Measurements from ENCODE around the gene SLC44A5.

SLC44A5 gene

DNA sequence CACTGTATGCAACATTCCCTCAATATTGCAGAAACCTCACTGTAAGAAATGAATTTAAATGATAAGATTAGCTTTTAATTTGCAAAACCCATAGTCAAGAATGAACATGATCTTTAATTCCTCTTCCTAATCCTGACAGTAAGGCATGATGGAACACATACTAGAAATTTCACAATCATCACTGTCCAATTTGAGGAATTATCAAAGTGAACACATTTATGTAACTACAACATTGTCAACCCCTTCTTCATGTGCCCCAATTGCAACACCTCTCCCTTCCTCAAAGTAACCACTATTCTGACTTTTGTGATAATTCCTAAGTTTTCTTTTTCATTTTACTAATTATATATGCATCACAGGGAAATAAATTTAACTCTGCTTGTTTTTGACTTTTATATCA lies 373.6 kb downstream of the SLC44A5 start:
- Histone ChIP-seq H3K27ac (ENCODE audit: low read depth, low read length) (no peak overlapping the region), H3K36me3 (ENCODE audit: control insufficient read depth, insufficient read depth, low read length) (no peaks in the 10 kb centered on the region), H3K9me3 (ENCODE audit: control insufficient read depth, insufficient read depth, low read depth, low read length) (no peaks in the 10 kb centered on the region), H3K4me3 (ENCODE audit: low read depth, low read length) (no peak overlapping the region), H3K9ac (ENCODE audit: low read length) (no peak overlapping the region), H3K4me1 (ENCODE audit: control insufficient read depth, insufficient read depth, low read length) (no peaks in the 10 kb centered on the region), H3K27me3 (ENCODE audit: control insufficient read depth, insufficient read depth, low read length) (no peaks in the 10 kb centered on the region)

DNA sequence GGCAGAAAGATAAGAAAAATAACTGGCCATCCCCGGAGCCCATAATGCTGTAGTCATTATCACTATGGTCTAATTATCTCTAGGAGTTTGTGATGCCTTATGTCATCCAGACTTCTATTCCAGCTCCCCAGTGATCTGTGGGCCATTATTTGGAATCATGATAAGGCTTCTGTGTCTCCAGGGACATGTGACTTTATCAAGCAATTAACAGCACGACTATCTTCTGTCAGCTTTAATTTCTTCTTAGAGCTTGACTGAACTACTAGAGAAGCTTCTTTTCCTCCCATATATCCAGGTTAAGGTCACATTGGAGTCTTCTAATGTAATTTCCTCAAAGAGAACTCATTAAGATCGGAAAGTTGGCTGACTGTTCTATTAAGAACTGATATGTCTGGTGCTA lies 376.4 kb downstream of the SLC44A5 start:
- H3K27ac ChIP-seq (ENCODE audit: low read depth, low read length) = no peak overlapping the region
- no peaks in the 10 kb centered on the region for H3K4me1 ChIP-seq (ENCODE audit: control insufficient read depth, insufficient read depth, low read length)
- H3K27me3 ChIP-seq (ENCODE audit: control insufficient read depth, insufficient read depth, low read length) = no peaks in the 10 kb centered on the region

DNA sequence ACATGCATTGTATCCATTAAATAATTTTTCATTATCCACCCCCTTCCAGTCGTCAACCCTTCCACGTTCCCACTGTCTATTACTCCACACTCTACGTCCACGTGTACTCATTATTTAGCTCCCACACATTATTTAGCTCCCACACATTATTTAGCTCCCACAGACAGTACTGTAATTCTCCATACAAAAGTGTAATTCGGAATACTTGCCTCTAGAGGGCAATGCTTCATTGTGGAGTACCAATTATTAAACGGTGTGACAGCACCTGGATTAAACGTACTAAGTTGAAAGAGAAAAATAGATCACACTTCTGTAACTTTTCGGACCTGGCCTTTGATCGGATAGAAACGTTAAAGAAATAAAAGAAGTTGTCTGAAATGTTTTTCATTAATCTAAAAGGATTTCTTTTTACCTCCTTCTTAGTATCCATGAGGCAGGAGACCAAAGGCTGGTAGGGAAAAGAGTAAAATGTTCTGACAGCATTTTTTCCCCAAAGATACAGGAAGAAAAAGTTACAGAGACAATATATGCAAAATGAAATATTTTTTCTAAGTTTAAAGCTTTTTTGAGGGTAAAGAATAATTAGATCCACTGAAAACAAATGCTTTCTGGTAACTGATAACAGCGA lies 377.5 kb downstream of the SLC44A5 start:
- Histone ChIP-seq H3K4me3 (ENCODE audit: low read depth, low read length) (no peak overlapping the region), H3K27ac (ENCODE audit: low read depth, low read length) (no peak overlapping the region), H3K27me3 (ENCODE audit: control insufficient read depth, insufficient read depth, low read length) (no peaks in the 10 kb centered on the region), H3K9me3 (ENCODE audit: control insufficient read depth, insufficient read depth, low read depth, low read length) (no peaks in the 10 kb centered on the region), H3K9ac (ENCODE audit: low read length) (no peak overlapping the region), H3K4me1 (ENCODE audit: control insufficient read depth, insufficient read depth, low read length) (no peaks in the 10 kb centered on the region), H3K36me3 (ENCODE audit: control insufficient read depth, insufficient read depth, low read length) (no peaks in the 10 kb centered on the region)

More for the DNA sequence above, 376.4 kb downstream of the SLC44A5 start:
- H3K9ac ChIP-seq (ENCODE audit: low read length) = no peak overlapping the region
- H3K36me3 ChIP-seq (ENCODE audit: control insufficient read depth, insufficient read depth, low read length) = no peaks in the 10 kb centered on the region
- no peak overlapping the region for H3K4me3 ChIP-seq (ENCODE audit: low read depth, low read length)
- no peaks in the 10 kb centered on the region for H3K9me3 ChIP-seq (ENCODE audit: control insufficient read depth, insufficient read depth, low read depth, low read length)

DNA sequence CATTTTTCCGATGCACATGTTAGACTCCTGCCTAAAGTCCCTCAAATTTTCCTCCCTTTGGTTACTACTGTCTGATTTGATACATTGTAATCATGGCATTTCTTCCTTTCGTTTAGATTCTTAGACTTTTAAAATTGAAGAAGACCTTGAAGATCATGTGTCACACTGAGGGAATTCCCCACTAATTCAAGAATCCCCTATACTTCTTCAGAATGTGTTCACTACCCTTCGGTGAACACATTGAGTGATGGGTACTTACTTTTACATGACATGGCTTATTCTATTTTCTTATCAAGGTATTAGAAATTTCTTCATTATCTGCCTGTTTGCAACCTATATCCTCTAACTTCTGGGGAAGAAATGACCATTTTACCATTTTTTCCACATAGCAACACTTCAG lies 390.8 kb downstream of the SLC44A5 start:
- H3K4me1 ChIP-seq (ENCODE audit: control insufficient read depth, insufficient read depth, low read length) = no peaks in the 10 kb centered on the region
- no peak overlapping the region for H3K4me3 ChIP-seq (ENCODE audit: low read depth, low read length)
- H3K9ac ChIP-seq (ENCODE audit: low read length) = no peak overlapping the region
- H3K27ac ChIP-seq (ENCODE audit: low read depth, low read length) = no peak overlapping the region
- no peaks in the 10 kb centered on the region for H3K9me3 ChIP-seq (ENCODE audit: control insufficient read depth, insufficient read depth, low read depth, low read length)
- H3K36me3 ChIP-seq (ENCODE audit: control insufficient read depth, insufficient read depth, low read length) = no peaks in the 10 kb centered on the region
- H3K27me3 ChIP-seq (ENCODE audit: control insufficient read depth, insufficient read depth, low read length) = no peaks in the 10 kb centered on the region

DNA sequence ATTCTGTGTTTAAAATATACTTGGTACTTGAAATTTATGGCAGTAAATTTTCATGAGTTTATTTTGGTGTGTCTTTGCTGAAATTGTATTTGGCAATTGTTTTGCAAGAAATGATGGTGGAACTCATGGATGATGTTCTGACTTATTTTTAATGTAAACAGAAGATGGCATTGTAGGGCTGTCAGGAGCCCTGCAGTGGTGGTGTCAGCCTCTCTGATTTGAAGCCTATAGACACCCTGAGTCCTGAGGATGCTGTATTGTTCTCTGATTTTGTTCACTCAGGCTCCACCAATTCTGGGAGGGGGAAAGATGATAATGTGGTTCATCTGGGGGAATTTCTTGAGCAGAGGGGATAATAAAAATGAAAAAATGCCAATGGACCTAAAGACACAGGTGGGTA lies 396.9 kb downstream of the SLC44A5 start:
- Histone ChIP-seq H3K4me1 (ENCODE audit: control insufficient read depth, insufficient read depth, low read length) (no peaks in the 10 kb centered on the region), H3K9ac (ENCODE audit: low read length) (no peak overlapping the region), H3K36me3 (ENCODE audit: control insufficient read depth, insufficient read depth, low read length) (no peaks in the 10 kb centered on the region), H3K4me3 (ENCODE audit: low read depth, low read length) (no peak overlapping the region), H3K27ac (ENCODE audit: low read depth, low read length) (no peak overlapping the region), H3K27me3 (ENCODE audit: control insufficient read depth, insufficient read depth, low read length) (no peaks in the 10 kb centered on the region), H3K9me3 (ENCODE audit: control insufficient read depth, insufficient read depth, low read depth, low read length) (no peaks in the 10 kb centered on the region)

DNA sequence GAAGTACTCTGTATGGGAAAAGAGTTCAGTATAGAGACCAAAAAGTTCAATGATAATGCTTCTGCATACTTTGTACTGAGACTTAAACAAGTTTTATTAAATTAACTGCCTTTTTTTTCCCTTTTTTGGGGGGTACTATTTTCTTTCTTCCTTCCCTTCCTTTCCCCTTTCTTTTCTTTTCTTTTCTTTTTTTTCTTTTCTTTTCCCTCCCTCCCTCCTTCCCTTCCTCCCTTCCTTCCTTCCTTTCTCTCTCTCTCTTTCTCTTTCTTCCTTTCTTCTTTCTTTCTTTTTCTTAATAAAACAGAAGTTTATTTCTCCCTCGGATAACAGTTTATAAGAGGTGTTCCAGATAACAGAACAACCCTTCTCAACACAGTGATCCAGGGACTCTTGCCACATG lies 399.3 kb downstream of the SLC44A5 start:
- Histone ChIP-seq H3K27me3 (ENCODE audit: control insufficient read depth, insufficient read depth, low read length) (no peaks in the 10 kb centered on the region), H3K36me3 (ENCODE audit: control insufficient read depth, insufficient read depth, low read length) (no peaks in the 10 kb centered on the region), H3K9me3 (ENCODE audit: control insufficient read depth, insufficient read depth, low read depth, low read length) (no peaks in the 10 kb centered on the region), H3K4me3 (ENCODE audit: low read depth, low read length) (no peak overlapping the region), H3K9ac (ENCODE audit: low read length) (no peak overlapping the region), H3K4me1 (ENCODE audit: control insufficient read depth, insufficient read depth, low read length) (no peaks in the 10 kb centered on the region), H3K27ac (ENCODE audit: low read depth, low read length) (no peak overlapping the region)

DNA sequence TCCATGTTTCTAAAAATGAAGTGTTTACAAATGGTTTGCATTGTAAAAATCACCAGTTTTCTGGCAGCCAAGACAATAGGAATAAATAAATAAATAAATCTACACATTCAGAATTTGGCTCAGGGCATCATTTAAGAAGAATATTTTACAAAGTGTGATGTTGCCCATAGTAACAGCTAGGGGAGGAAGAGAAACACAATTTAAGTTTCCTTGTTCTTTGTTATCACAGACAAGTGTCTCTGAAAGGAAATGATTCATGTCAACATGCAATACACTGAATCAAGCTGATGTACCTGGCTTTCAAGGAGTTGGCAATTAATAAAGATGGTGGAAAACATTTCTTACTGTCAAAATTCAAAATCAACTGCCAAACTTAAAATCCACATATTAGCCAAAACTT lies 402.1 kb downstream of the SLC44A5 start:
- Histone ChIP-seq H3K9ac (ENCODE audit: low read length) (no peak overlapping the region), H3K4me1 (ENCODE audit: control insufficient read depth, insufficient read depth, low read length) (no peaks in the 10 kb centered on the region), H3K27me3 (ENCODE audit: control insufficient read depth, insufficient read depth, low read length) (no peaks in the 10 kb centered on the region)

DNA sequence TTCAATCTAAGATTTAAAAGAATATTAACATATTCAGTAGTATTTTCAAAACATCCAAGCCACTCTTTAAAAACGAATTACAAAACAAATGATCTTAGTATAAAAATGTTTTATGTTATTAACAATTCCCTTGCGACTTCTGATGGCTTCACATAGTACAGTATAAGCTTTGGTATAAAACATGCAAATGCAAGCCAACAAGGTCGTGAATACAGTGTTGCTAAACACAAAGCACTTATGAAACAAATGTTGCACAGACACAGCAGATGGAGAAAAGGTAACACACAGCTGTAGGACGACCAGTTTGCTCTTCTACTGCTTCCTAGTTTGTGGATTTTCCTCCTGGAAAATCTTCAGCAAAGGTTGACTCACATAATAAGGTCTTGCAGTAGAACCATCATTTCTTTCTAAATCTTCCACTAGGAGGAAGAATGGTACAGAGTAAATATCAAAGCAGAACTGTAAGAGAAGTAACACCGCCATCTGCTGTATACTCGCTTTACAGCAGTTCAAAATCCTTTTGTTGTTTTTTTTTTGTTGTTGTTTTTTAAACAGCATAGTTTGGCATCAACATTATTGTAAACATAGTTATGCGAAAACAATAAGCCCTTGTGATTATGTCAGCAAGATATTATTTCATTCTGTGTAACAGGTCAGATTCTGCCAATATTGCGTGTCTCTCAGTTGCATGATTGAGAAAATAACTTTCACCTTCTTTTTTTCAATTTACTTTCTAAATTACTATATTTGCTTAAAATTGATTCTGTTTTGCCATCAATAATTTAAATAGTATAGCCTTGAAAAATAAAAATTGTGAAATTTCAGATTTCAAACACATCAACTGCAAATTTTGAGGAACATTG lies 407.3 kb downstream of the SLC44A5 start:
- Histone ChIP-seq H3K27me3 (ENCODE audit: control insufficient read depth, insufficient read depth, low read length) (no peaks in the 10 kb centered on the region), H3K9ac (ENCODE audit: low read length) (no peak overlapping the region), H3K4me3 (ENCODE audit: low read depth, low read length) (no peak overlapping the region), H3K9me3 (ENCODE audit: control insufficient read depth, insufficient read depth, low read depth, low read length) (no peaks in the 10 kb centered on the region), H3K36me3 (ENCODE audit: control insufficient read depth, insufficient read depth, low read length) (no peaks in the 10 kb centered on the region), H3K4me1 (ENCODE audit: control insufficient read depth, insufficient read depth, low read length) (no peaks in the 10 kb centered on the region), H3K27ac (ENCODE audit: low read depth, low read length) (no peak overlapping the region)

More for the DNA sequence above, 402.1 kb downstream of the SLC44A5 start:
- Histone ChIP-seq H3K9me3 (ENCODE audit: control insufficient read depth, insufficient read depth, low read depth, low read length) (no peaks in the 10 kb centered on the region), H3K36me3 (ENCODE audit: control insufficient read depth, insufficient read depth, low read length) (no peaks in the 10 kb centered on the region), H3K4me3 (ENCODE audit: low read depth, low read length) (no peak overlapping the region), H3K27ac (ENCODE audit: low read depth, low read length) (no peak overlapping the region)

DNA sequence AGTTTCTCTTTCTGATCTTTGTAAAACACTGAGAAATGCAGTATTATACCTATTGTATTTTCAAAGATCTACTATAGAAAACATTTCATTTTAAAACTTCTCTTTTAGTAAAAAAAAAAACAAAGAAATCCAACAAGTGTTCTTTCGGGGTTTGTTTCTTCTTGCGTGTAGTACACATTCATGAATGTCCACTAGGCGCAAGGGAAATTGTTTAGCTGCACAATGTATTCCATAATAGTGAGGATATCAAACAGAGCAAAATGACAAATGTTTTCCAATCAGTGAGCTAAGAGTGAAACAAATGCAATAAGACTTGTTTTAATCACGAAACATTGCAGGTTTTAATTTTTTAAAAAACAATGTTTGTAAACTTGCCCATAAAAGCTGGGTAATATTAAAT lies 408.2 kb downstream of the SLC44A5 start:
- Histone ChIP-seq H3K9ac (ENCODE audit: low read length) (no peak overlapping the region), H3K36me3 (ENCODE audit: control insufficient read depth, insufficient read depth, low read length) (no peaks in the 10 kb centered on the region)

DNA sequence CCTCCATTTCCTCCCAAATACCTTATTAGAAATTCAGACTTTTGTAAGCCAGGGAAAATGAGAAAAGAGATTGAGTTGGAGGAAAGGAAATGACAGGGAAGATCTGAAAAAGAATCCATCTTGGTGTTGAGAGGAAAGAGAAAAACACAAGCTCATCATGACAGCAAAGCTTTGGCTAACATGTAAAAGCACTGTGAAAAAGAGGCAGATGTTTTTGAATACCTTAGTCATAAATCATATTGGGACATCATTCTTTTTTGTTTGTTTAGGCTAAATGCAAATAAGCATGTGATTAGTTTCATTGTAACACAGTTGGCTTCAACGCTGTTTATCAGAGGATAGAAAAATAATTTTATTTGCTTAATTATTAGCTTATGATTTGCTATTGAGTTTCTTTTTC lies 412.2 kb downstream of the SLC44A5 start:
- H3K9me3 ChIP-seq (ENCODE audit: control insufficient read depth, insufficient read depth, low read depth, low read length) = no peaks in the 10 kb centered on the region

More for the DNA sequence above, 408.2 kb downstream of the SLC44A5 start:
- H3K4me3 ChIP-seq (ENCODE audit: low read depth, low read length) = no peak overlapping the region
- H3K4me1 ChIP-seq (ENCODE audit: control insufficient read depth, insufficient read depth, low read length) = no peaks in the 10 kb centered on the region
- H3K27me3 ChIP-seq (ENCODE audit: control insufficient read depth, insufficient read depth, low read length) = no peaks in the 10 kb centered on the region
- no peak overlapping the region for H3K27ac ChIP-seq (ENCODE audit: low read depth, low read length)
- H3K9me3 ChIP-seq (ENCODE audit: control insufficient read depth, insufficient read depth, low read depth, low read length) = no peaks in the 10 kb centered on the region

DNA sequence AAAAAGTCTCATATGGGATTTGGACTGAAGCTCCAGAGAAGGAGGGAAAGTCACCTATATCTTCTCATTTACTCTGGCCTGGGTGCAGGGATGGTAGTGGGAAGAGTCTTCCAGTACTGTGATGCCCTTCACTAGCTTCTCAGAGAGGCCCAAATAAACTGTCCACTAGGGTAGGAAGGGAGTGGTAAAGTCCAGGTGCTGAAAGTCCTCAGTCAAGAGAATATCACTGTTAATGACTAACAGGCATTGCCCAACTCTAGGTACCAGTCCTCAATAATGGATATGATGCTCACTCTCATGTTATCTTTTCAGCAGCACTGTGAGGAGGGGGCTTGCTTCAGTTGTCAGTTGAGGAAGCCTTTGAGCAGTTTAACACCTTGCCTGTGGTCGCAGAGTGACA lies 412.8 kb downstream of the SLC44A5 start:
- Histone ChIP-seq H3K9ac (ENCODE audit: low read length) (no peak overlapping the region), H3K27me3 (ENCODE audit: control insufficient read depth, insufficient read depth, low read length) (no peaks in the 10 kb centered on the region), H3K9me3 (ENCODE audit: control insufficient read depth, insufficient read depth, low read depth, low read length) (no peaks in the 10 kb centered on the region)

More for the DNA sequence above, 412.2 kb downstream of the SLC44A5 start:
- H3K4me3 ChIP-seq (ENCODE audit: low read depth, low read length) = no peak overlapping the region
- no peaks in the 10 kb centered on the region for H3K27me3 ChIP-seq (ENCODE audit: control insufficient read depth, insufficient read depth, low read length)
- H3K4me1 ChIP-seq (ENCODE audit: control insufficient read depth, insufficient read depth, low read length) = no peaks in the 10 kb centered on the region
- H3K36me3 ChIP-seq (ENCODE audit: control insufficient read depth, insufficient read depth, low read length) = no peaks in the 10 kb centered on the region
- H3K27ac ChIP-seq (ENCODE audit: low read depth, low read length) = no peak overlapping the region
- no peak overlapping the region for H3K9ac ChIP-seq (ENCODE audit: low read length)

More for the DNA sequence above, 412.8 kb downstream of the SLC44A5 start:
- Histone ChIP-seq H3K4me1 (ENCODE audit: control insufficient read depth, insufficient read depth, low read length) (no peaks in the 10 kb centered on the region), H3K4me3 (ENCODE audit: low read depth, low read length) (no peak overlapping the region), H3K36me3 (ENCODE audit: control insufficient read depth, insufficient read depth, low read length) (no peaks in the 10 kb centered on the region), H3K27ac (ENCODE audit: low read depth, low read length) (no peak overlapping the region)
